Testis (tissue), 2 donors: Measurements from ENCODE around the gene UBE2E2.

Source experiments
- CTCF ChIP-seq, 3 experiments: fragments of 450-650 bp in 2 of 3; fragments of 200-600 bp in 1 of 3; sonication (generic) in 1 of 3; IDR thresholded peaks; one replicate each; pipeline ENCODE4 v1.5.1; 2016 to 2019; ENCODE audit warnings: antibody characterized with exemption in 3 of 3, mild to moderate bottlenecking in 2 of 3, moderate library complexity in 1 of 3
- POLR2A ChIP-seq: fragments of 450-650 bp; IDR thresholded peaks from one replicate; pipeline ENCODE4 v1.6.1; 2017; ENCODE audit warnings: antibody characterized with exemption, mild to moderate bottlenecking, moderate library complexity

- TF ChIP-seq CTCF (IDR thresholded peaks at IDR 0.05) (no peak), POLR2A (no peak)
Measured at GRCh38 chr3:23444386-23444785, 241.3 kb downstream of the UBE2E2 start.
